Measurements from ENCODE around the gene STX7. TPM values are rescaled to one million over a fixed set of nuclear protein-coding genes. Genes with fewer than 3 reads are reported as not detected.

STX7 gene
- total RNA-seq, 1 donor from 2014 or later: 66.5 TPM

DNA sequence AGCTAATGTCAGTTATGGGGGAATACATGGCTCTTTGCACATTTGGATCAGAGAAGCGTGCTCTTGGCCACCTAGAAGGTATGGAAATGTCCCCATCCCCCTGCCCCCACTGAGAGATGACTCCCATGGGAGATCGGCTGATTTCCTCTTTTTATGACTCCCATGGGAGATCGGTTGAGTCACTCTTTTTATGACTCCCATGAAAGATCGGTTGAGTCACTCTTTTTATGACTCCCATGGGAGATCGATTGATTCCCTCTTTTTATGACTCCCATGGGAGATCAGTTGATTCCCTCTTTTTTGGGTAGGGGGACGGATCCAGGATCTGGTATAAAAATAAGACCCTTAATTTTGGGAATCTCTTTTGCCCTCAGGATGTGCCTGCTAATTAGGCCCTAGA is 14.9 kb upstream of the STX7 start:
- TF ChIP-seq, protein P1, sequence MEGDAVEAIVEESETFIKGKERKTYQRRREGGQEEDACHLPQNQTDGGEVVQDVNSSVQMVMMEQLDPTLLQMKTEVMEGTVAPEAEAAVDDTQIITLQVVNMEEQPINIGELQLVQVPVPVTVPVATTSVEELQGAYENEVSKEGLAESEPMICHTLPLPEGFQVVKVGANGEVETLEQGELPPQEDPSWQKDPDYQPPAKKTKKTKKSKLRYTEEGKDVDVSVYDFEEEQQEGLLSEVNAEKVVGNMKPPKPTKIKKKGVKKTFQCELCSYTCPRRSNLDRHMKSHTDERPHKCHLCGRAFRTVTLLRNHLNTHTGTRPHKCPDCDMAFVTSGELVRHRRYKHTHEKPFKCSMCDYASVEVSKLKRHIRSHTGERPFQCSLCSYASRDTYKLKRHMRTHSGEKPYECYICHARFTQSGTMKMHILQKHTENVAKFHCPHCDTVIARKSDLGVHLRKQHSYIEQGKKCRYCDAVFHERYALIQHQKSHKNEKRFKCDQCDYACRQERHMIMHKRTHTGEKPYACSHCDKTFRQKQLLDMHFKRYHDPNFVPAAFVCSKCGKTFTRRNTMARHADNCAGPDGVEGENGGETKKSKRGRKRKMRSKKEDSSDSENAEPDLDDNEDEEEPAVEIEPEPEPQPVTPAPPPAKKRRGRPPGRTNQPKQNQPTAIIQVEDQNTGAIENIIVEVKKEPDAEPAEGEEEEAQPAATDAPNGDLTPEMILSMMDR (IDR thresholded peaks at IDR 0.05): no peak
- peaks cover 8% of the 10 kb centered on the region for H3K27me3 Mint-ChIP-seq (ENCODE audit: low read depth)
- H3K4me1 Mint-ChIP-seq (ENCODE audit: low read depth): peaks cover 3% of the 10 kb centered on the region
- no peak overlapping the region for H3K27ac Mint-ChIP-seq (ENCODE audit: unreplicated experiment)
- no peak for DNase-seq (ENCODE audit: low spot score)
- H3K9me3 Mint-ChIP-seq (ENCODE audit: low read depth): peaks cover 6% of the 10 kb centered on the region
- no peaks in the 10 kb centered on the region for H3K36me3 Mint-ChIP-seq (ENCODE audit: low read depth)
- no peak overlapping the region for H3K4me3 Mint-ChIP-seq (ENCODE audit: unreplicated experiment)

DNA sequence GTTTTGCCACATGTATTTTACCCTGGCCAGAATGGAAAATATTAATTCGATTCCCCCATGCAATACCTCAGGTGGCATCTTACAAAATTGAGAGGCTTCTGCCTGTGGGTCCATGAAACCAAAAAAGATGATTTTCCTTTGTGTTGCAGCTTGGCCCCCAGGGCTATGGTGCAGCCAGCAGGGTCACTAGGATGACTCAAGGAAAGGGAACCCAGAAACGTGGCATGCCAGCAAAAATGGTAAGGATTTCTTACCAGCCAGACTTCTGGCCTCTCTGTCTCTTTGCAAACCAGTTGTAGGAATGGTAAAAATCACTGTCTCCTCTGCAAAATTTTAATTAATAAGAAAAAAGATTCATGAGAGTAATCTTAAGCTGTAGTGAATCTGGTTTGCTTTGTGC is 13.5 kb upstream of the STX7 start:
- no peak for DNase-seq (ENCODE audit: low spot score)
- H3K27ac Mint-ChIP-seq (ENCODE audit: unreplicated experiment): no peak overlapping the region
- H3K27me3 Mint-ChIP-seq (ENCODE audit: low read depth): peaks cover 8% of the 10 kb centered on the region
- no peak overlapping the region for H3K4me3 Mint-ChIP-seq (ENCODE audit: unreplicated experiment)
- H3K9me3 Mint-ChIP-seq (ENCODE audit: low read depth): peaks cover 6% of the 10 kb centered on the region
- H3K36me3 Mint-ChIP-seq (ENCODE audit: low read depth): no peaks in the 10 kb centered on the region
- TF ChIP-seq, protein P1 (IDR thresholded peaks at IDR 0.05): no peak
- H3K4me1 Mint-ChIP-seq (ENCODE audit: low read depth): peaks cover 3% of the 10 kb centered on the region

DNA sequence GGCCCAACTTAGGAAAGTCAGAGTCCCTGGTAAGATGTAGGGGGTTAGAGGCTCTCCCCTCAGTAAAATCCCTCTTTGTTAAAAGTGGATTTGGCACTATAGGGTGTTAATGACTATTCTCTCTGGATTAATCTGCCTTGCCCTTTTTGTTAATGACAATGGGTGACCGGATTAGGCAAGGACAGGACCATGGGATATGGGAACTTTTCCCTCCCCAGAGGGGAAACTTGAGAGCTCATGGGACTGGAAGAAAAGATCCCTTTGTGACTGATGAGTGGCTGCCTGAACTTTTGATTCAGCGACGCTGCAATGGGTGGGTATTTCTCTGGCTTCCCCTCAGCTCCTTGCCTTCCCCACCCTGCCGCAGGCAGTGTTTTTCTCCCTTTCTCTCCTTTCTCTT is 12.9 kb upstream of the STX7 start:
- Mint-ChIP-seq H3K27ac (ENCODE audit: unreplicated experiment) (no peak overlapping the region), H3K36me3 (ENCODE audit: low read depth) (no peaks in the 10 kb centered on the region), H3K4me1 (ENCODE audit: low read depth) (peaks cover 3% of the 10 kb centered on the region), H3K4me3 (ENCODE audit: unreplicated experiment) (no peak overlapping the region), H3K9me3 (ENCODE audit: low read depth) (peaks cover 6% of the 10 kb centered on the region), H3K27me3 (ENCODE audit: low read depth) (peaks cover 8% of the 10 kb centered on the region)
- DNase-seq (ENCODE audit: low spot score): no peak
- TF ChIP-seq, protein P1 (IDR thresholded peaks at IDR 0.05): no peak

DNA sequence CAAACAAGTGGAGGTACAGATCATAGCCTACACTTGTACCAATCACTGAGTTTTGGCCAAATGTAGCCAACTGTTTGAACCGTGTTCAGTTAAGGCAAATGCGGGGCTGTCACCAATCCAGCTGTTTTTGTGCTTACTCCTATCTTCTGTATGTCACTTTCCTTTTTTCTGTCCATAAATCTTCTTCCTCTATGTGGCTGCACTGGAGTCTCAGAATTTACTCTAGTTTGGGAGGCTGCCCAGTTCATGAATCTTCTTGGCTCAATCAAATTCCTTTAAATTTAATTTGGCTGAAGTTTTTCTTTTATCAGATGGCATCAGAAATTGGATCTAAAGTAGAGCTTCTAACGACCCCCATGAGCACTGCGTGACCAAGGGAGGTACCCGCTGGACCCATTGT is 11.7 kb upstream of the STX7 start:
- no peak overlapping the region for H3K27ac Mint-ChIP-seq (ENCODE audit: unreplicated experiment)
- TF ChIP-seq, protein P1 (IDR thresholded peaks at IDR 0.05): no peak
- peaks cover 6% of the 10 kb centered on the region for H3K9me3 Mint-ChIP-seq (ENCODE audit: low read depth)
- no peak for DNase-seq (ENCODE audit: low spot score)
- peaks cover 6% of the 10 kb centered on the region for H3K27me3 Mint-ChIP-seq (ENCODE audit: low read depth)
- H3K4me3 Mint-ChIP-seq (ENCODE audit: unreplicated experiment): no peak overlapping the region
- no peaks in the 10 kb centered on the region for H3K36me3 Mint-ChIP-seq (ENCODE audit: low read depth)
- no peaks in the 10 kb centered on the region for H3K4me1 Mint-ChIP-seq (ENCODE audit: low read depth)

DNA sequence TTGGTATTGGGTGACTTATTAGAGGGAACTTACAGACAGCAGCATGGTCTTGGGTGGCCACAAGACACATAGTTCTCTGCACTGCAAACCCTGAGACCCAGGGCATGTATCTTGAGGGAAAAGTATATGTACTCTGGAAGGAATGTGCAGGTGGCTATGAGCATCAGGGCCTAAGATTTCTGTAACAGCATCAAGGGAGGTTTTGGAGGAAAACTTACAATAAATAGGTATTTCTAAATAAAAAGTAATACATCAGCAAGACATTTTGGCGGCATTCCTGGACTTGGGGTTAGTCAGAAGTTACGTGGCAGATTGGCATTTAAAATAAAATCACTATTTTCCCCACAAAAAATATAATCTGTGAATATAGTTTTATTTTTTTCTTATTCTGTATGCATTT is 8.0 kb upstream of the STX7 start:
- H3K27ac Mint-ChIP-seq (ENCODE audit: unreplicated experiment): no peak overlapping the region
- no peak overlapping the region for H3K4me3 Mint-ChIP-seq (ENCODE audit: unreplicated experiment)
- TF ChIP-seq, protein P1 (IDR thresholded peaks at IDR 0.05): no peak
- DNase-seq (ENCODE audit: low spot score): no peak
- H3K4me1 Mint-ChIP-seq (ENCODE audit: low read depth): no peaks in the 10 kb centered on the region
- peaks cover 6% of the 10 kb centered on the region for H3K9me3 Mint-ChIP-seq (ENCODE audit: low read depth)
- no peaks in the 10 kb centered on the region for H3K36me3 Mint-ChIP-seq (ENCODE audit: low read depth)
- peaks cover 5% of the 10 kb centered on the region for H3K27me3 Mint-ChIP-seq (ENCODE audit: low read depth)

All from chondrocyte (in vitro differentiated cells).